Stimulated activated CD4-positive, alpha-beta T cell treated with anti-CD3 and anti-CD28 coated beads, Interleukin-1b, Interleukin-23, amount 100 ng/mL, for 1 hour (primary cell): ENCODE data around the gene DDX39B.
"Not testable (repeated sequence)": the region's sequence is repeated elsewhere in the genome, so short reads cannot be mapped to it uniquely, and the experiment has no call there.

ENCODE experiments used
- DNase-seq, 2 donors: peaks; one replicate each; pipeline ENCODE4 v3.0.0-alpha.2; 2020; ENCODE audit warnings: low read depth in 2 of 2

DDX39B gene

GRCh38 chr6:31575952-31576685, 34.3 kb upstream of the DDX39B start:
- DNase-seq: no peak

GRCh38 chr6:31575335-31575901, 33.6 kb upstream of the DDX39B start, which contains the start of gene TNF:
Gene TNF (plus strand): TSS chr6:31575565. CDS start chr6:31575742, 177 bp downstream.
- peak; percentile 76 to 85 for DNase-seq

DNA sequence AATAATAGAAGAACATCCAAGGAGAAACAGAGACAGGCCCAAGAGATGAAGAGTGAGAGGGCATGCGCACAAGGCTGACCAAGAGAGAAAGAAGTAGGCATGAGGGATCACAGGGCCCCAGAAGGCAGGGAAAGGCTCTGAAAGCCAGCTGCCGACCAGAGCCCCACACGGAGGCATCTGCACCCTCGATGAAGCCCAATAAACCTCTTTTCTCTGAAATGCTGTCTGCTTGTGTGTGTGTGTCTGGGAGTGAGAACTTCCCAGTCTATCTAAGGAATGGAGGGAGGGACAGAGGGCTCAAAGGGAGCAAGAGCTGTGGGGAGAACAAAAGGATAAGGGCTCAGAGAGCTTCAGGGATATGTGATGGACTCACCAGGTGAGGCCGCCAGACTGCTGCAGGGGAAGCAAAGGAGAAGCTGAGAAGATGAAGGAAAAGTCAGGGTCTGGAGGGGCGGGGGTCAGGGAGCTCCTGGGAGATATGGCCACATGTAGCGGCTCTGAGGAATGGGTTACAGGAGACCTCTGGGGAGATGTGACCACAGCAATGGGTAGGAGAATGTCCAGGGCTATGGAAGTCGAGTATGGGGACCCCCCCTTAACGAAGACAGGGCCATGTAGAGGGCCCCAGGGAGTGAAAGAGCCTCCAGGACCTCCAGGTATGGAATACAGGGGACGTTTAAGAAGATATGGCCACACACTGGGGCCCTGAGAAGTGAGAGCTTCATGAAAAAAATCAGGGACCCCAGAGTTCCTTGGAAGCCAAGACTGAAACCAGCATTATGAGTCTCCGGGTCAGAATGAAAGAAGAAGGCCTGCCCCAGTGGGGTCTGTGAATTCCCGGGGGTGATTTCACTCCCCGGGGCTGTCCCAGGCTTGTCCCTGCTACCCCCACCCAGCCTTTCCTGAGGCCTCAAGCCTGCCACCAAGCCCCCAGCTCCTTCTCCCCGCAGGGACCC, 32.6 kb upstream of the DDX39B start:
- DNase-seq: no peak

- no peak for DNase-seq
Observed at GRCh38 chr6:31573239-31574105, 31.7 kb upstream of the DDX39B start.

DNA sequence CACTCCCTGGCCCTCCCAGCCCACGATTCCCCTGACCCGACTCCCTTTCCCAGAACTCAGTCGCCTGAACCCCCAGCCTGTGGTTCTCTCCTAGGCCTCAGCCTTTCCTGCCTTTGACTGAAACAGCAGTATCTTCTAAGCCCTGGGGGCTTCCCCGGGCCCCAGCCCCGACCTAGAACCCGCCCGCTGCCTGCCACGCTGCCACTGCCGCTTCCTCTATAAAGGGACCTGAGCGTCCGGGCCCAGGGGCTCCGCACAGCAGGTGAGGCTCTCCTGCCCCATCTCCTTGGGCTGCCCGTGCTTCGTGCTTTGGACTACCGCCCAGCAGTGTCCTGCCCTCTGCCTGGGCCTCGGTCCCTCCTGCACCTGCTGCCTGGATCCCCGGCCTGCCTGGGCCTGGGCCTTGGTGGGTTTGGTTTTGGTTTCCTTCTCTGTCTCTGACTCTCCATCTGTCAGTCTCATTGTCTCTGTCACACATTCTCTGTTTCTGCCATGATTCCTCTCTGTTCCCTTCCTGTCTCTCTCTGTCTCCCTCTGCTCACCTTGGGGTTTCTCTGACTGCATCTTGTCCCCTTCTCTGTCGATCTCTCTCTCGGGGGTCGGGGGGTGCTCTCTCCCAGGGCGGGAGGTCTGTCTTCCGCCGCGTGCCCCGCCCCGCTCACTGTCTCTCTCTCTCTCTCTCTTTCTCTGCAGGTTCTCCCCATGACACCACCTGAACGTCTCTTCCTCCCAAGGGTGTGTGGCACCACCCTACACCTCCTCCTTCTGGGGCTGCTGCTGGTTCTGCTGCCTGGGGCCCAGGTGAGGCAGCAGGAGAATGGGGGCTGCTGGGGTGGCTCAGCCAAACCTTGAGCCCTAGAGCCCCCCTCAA, 30.5 kb upstream of the DDX39B start, which contains the start of gene LTA:
TSS of gene LTA (plus strand) at position 249 of the 871 bp plus-strand sequence. CDS start at position 703, 454 bp downstream.
- peak; percentile 56 to 63 for DNase-seq

DNA sequence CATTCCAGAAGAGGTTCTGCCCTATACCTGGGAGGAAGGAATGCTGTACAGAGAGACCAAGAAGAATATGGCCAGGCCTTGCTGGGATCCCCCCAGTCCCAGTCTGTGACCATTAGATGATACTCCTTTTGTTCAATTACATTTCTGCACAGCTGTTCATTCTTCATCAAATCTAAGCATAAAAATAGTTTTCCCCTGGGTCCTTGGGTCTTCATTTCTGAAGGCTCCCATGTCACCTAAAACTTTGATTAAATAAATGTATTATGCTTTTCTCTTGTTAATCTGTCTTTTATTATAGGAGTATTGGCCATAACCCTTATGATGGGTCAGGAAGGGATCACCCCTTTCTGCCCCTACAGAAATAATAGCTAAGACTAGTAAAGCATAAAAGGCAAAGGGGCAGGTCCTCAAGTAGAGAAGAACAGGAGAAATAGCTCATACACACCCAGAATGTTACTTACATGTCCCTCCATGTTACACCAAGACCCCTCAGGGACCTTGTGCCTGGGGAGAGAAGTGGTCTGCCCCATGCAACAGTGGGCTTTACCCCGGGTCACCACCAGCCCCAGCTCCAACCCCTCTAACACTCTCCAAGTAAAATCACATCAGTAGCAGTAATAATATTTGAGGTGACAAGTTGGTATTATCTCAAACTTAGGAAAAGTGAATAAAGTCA, 28.2 kb upstream of the DDX39B start:
- no peak for DNase-seq

DNA sequence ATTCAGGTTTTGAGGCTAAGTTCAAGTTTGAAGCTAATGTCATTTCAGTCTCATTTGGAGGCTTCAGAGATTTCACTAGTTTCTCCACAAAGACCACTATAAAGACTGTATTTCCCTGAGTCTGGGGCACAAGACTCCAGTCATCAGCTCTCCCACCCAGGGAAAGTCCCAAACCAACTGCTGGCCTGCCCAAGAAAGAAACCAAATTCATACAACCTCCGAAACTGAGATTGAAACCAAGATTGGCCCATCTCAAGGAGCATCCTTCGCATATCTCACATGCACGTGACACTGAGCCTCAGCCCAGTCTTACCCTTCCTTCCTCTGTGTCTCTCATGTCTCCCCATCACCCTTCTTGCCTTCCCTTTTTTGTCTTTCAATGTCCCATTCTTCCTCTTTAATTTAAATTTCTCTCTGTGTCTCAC, 26.7 kb upstream of the DDX39B start:
- no peak for DNase-seq

DNA sequence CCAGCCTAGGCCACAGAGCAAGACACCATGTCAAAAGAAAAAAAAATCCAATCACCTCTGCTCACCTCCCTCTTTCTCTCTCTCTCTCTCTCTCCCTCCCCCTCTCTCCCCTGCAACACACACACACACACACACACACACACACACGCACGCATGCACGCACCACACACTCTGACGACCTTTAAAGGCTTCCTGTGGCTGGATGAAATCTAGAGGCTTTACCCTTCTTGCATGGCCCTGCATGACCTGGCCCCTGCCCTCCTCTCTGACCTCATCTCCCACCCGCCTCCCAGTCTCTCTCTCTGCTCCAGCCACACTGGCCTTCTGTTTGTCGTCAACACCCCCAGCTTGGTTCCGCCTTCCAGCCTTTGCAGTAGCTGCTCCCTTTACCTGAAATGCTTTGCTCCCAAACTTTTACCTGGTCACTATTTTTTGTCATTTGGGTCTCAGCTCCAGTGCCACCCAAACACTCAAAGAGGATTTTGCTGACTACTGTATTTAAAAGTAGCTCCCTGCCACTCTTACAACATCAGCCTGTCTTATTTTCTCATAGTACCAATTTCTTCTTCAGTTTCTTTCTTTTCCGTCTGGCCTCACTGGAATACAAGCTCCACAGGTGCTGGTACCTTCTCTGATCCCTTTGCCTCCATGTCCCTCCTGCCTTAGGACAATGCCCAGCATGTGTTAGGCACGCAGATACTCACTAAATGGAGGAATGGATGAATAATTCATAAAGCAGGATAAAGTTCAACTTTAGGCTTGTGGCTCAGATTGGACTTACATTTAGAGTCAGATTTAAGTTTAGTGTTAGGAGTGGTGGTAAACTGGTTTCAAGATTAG, 25.9 kb upstream of the DDX39B start:
- no peak for DNase-seq

DNA sequence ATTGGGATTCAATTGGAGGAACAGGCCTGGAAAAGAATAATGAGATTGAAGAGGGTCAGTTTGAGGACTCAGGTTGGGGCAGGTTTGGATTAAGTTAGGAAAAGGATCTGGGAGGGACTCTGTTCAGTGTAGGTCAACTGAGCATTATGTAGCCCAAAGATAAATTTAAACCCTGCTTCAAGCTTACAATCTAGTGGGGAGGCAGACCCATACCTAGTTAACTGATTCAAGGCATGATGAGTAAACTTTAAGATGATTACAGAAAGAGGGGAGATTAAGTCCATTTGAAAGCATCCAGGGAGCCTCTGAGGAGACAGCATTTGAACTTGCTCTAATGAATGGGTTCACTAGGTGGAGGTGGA, 18.9 kb upstream of the DDX39B start:
- DNase-seq: no peak

- no peak for DNase-seq
Observed at GRCh38 chr6:31559958-31560696, 18.3 kb upstream of the DDX39B start.

GRCh38 chr6:31559606-31559957, 17.8 kb upstream of the DDX39B start:
- DNase-seq: no peak

GRCh38 chr6:31558631-31559500, 17.1 kb upstream of the DDX39B start:
- no peak for DNase-seq

GRCh38 chr6:31558318-31558625, 16.5 kb upstream of the DDX39B start:
- no peak for DNase-seq

DNA sequence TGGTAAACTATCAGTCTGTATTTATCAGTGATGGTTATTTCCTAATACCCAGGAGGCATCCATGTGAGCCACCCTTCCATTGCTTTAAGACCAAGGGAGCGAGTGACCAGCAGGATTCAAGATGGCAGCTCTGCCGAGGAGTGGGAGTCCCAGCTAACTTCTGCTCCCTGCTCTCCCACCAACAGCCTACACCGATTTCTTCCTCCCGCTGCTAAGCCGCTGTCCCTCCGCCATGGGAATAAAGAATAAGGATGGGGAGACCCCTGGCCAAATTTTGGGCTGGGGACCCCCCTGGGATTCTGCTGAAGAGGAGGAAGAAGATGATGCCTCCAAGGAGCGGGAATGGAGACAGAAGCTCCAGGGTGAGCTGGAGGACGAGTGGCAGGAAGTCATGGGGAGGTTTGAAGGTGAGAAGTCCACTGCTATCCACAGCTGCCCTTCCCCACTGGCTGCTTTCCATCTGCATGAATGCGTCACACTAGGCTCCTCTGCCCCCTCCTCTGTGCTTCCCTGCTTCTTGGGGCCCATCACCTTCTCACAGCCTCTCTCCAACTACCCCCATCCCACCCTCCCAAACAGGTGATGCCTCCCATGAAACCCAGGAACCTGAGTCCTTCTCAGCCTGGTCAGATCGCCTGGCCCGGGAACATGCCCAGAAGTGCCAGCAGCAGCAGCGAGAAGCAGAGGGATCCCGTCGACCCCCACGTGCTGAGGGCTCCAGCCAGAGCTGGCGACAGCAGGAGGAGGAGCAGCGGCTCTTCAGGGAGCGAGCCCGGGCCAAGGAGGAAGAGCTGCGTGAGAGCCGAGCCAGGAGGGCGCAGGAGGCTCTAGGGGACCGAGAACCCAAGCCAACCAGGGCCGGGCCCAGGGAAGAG, 15.9 kb upstream of the DDX39B start:
- no peak for DNase-seq

DNA sequence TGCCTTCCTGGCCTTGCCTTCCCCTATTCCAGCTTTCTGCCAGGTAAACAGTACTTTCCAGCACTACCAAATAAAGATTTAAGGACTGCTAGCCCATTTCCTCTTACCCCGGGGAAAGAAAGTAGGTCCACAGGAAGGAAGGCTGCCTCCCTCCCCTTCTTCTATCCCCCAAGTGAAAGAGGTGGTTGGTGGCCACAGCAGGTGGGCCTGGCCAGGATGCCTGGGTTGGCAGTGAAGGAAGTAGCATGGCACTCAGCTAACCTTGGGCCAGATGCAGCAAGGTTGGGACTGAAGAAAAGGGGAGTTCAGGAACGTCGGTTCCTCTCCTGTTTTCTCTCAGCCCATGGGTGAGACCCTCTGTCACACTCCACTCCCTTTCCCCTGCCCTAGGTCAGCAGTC, 14.5 kb upstream of the DDX39B start:
- no peak for DNase-seq

DNA sequence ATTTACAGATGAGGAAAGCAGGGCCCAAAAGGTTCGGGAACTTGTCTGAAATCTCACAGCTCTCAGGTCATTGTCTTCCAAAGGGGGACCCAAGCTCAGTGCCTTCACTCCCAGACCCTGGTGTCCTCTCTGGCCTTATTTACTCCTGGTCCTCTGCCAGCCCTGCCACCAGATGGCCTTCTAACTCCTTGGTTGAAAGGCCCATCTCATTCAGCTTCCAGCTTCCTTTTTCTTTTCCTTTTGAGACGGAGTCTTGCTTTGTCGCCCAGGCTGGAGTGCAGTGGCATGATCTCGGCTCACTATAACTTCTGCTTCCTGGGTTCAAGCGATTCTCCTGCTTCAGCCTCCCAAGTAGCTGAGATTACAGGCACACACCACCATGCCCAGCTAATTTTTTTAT, 9.6 kb upstream of the DDX39B start:
- DNase-seq: not testable (repeated sequence)

DNA sequence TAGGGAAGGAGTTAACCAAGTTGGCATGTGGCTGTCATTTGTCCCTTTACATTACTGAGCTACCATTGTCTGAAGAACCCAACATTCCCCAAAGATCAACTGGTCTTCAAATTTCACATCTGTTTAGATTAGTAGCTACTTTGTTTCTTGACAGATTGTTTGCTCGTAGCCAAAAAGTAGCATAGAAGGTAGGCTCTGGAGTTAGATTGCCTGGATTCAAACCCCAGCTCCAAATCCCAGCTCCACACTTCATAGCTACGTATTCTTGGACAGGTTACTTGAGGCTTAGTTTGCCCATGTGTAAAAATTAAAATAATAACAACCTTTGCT, 6.7 kb upstream of the DDX39B start:
- DNase-seq: no peak
